SU-DHL-6 (cell line): Measurements from ENCODE around the gene PITPNC1.

Experiments
- H2AFZ ChIP-seq: fragments of 200-600 bp; sonication (generic); 2 replicates; pipeline ENCODE4 v1.6.1; 2014; ENCODE audit warnings: low read depth, mild to moderate bottlenecking, moderate library complexity, mixed read lengths, antibody characterized with exemption, low read length; ENCODE audit not compliant: severe bottlenecking
- H3F3A ChIP-seq: fragments of 200-600 bp; shearing (Covaris generic); 2 replicates; pipeline ENCODE4 v1.6.0; 2016; ENCODE audit warnings: antibody characterized with exemption, mild to moderate bottlenecking; ENCODE audit not compliant: insufficient read depth
- H3K27ac ChIP-seq: fragments of 200-600 bp; sonication (generic); 2 replicates; pipeline ENCODE4 v1.5.1; 2016; ENCODE audit warnings: low read depth, mild to moderate bottlenecking, low read length, moderate library complexity, mixed read lengths
- H3K27me3 ChIP-seq: fragments of 200-600 bp; sonication (generic), shearing (Covaris generic); 2 replicates; pipeline ENCODE4 v1.6.0; 2014; ENCODE audit warnings: mild to moderate bottlenecking, low read length
- H3K36me3 ChIP-seq: fragments of 200-600 bp; sonication (generic); 2 replicates; pipeline ENCODE4 v1.6.1; 2014; ENCODE audit warnings: mild to moderate bottlenecking, low read length, mixed read lengths
- H3K4me2 ChIP-seq: fragments of 300-600, 200-600 bp; shearing (Covaris generic), sonication (generic); 2 replicates; pipeline ENCODE4 v1.6.0; 2014; ENCODE audit warnings: low read length, low read depth, mild to moderate bottlenecking; ENCODE audit not compliant: poor library complexity, severe bottlenecking
- H3K4me3 ChIP-seq: fragments of 200-600 bp; sonication (generic); 2 replicates; pipeline ENCODE4 v1.5.1; 2014; ENCODE audit warnings: antibody characterized with exemption, low read length, mild to moderate bottlenecking, mixed read lengths; ENCODE audit not compliant: insufficient read depth, poor library complexity, severe bottlenecking
- H3K79me2 ChIP-seq: fragments of 200-600 bp; sonication (generic); 2 replicates; pipeline ENCODE4 v1.6.1; 2014; ENCODE audit warnings: mild to moderate bottlenecking, low read length, moderate library complexity; ENCODE audit not compliant: insufficient read depth
- H3K9ac ChIP-seq: fragments of 200-600 bp; sonication (generic); 2 replicates; pipeline ENCODE4 v1.7.0; 2014; ENCODE audit warnings: mild to moderate bottlenecking, low read length
- H3K9me2 ChIP-seq: fragments of 200-600 bp; sonication (generic); replicated peaks from 2 replicates; pipeline ENCODE4 v1.6.1; 2014; ENCODE audit warnings: low read length; ENCODE audit not compliant: insufficient read depth
- H3K9me3 ChIP-seq: fragments of 200-600 bp; sonication (generic); 2 replicates; pipeline ENCODE4 v1.6.1; 2014; ENCODE audit warnings: low read length, mixed read lengths; ENCODE audit not compliant: insufficient read depth
- H4K20me1 ChIP-seq: fragments of 200-600 bp; sonication (generic); 2 replicates; pipeline ENCODE4 v1.6.1; 2014; ENCODE audit warnings: low read depth, mild to moderate bottlenecking, antibody characterized with exemption, low read length, moderate library complexity, mixed read lengths
- EZH2phosphoT487 ChIP-seq: fragments of 200-600 bp; sonication (generic), shearing (Covaris generic); conservative IDR thresholded peaks from 2 replicates; pipeline ENCODE4 v1.6.1; 2018; ENCODE audit warnings: mild to moderate bottlenecking, antibody characterized with exemption, low read length, moderate library complexity, mixed read lengths
- TF ChIP-seq, protein P1 (sequence below): fragments of 200-600 bp; sonication (generic); IDR thresholded peaks from one replicate; pipeline ENCODE4 v1.5.1; 2017; ENCODE audit warnings: antibody characterized with exemption, mild to moderate bottlenecking, low read length, moderate library complexity; ENCODE audit not compliant: insufficient read depth, poor library complexity, severe bottlenecking

The PITPNC1 gene

GRCh38 chr17:67372751-67373150 lies 4.3 kb upstream of the PITPNC1 start:
- Histone ChIP-seq H3K4me2 (no peak overlapping the region), H3K9me2 (no peaks in the 10 kb centered on the region), H3K27ac (no peak overlapping the region), H3K4me3 (no peak overlapping the region), H3K27me3 (no peaks in the 10 kb centered on the region), H3K36me3 (no peaks in the 10 kb centered on the region), H3K9ac (no peak overlapping the region), H3F3A (peaks cover 5% of the 10 kb centered on the region; the same call in 1 of the 2 replicates), H4K20me1 (no peaks in the 10 kb centered on the region), H3K79me2 (no peaks in the 10 kb centered on the region), H3K9me3 (no peaks in the 10 kb centered on the region), H2AFZ (no peak overlapping the region)
- TF ChIP-seq, protein P1, sequence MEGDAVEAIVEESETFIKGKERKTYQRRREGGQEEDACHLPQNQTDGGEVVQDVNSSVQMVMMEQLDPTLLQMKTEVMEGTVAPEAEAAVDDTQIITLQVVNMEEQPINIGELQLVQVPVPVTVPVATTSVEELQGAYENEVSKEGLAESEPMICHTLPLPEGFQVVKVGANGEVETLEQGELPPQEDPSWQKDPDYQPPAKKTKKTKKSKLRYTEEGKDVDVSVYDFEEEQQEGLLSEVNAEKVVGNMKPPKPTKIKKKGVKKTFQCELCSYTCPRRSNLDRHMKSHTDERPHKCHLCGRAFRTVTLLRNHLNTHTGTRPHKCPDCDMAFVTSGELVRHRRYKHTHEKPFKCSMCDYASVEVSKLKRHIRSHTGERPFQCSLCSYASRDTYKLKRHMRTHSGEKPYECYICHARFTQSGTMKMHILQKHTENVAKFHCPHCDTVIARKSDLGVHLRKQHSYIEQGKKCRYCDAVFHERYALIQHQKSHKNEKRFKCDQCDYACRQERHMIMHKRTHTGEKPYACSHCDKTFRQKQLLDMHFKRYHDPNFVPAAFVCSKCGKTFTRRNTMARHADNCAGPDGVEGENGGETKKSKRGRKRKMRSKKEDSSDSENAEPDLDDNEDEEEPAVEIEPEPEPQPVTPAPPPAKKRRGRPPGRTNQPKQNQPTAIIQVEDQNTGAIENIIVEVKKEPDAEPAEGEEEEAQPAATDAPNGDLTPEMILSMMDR, result no peak
- TF ChIP-seq EZH2phosphoT487, result no peak

GRCh38 chr17:67374329-67375053 lies 2.6 kb upstream of the PITPNC1 start:
- Histone ChIP-seq H3K9ac (no peak overlapping the region), H3K9me3 (no peaks in the 10 kb centered on the region), H3K4me3 (no peak overlapping the region), H3K4me2 (no peak overlapping the region), H3K79me2 (no peaks in the 10 kb centered on the region), H3K27me3 (no peaks in the 10 kb centered on the region), H2AFZ (no peak overlapping the region), H4K20me1 (no peaks in the 10 kb centered on the region), H3F3A (peaks cover 5% of the 10 kb centered on the region; the same call in 1 of the 2 replicates), H3K36me3 (no peaks in the 10 kb centered on the region), H3K9me2 (no peaks in the 10 kb centered on the region), H3K27ac (no peak overlapping the region)
- TF ChIP-seq, protein P1, result peak; percentile 78
- TF ChIP-seq EZH2phosphoT487, result no peak

GRCh38 chr17:67375054-67375427 lies 2.0 kb upstream of the PITPNC1 start:
- Histone ChIP-seq H3K36me3 (no peaks in the 10 kb centered on the region), H3F3A (peaks cover 5% of the 10 kb centered on the region; the same call in 1 of the 2 replicates), H3K27ac (no peak overlapping the region), H3K4me2 (no peak overlapping the region), H3K9ac (no peak overlapping the region), H2AFZ (no peak overlapping the region), H3K79me2 (no peaks in the 10 kb centered on the region), H3K9me2 (no peaks in the 10 kb centered on the region), H4K20me1 (no peaks in the 10 kb centered on the region), H3K27me3 (no peaks in the 10 kb centered on the region), H3K9me3 (no peaks in the 10 kb centered on the region), H3K4me3 (no peak overlapping the region)
- no peak for TF ChIP-seq EZH2phosphoT487
- TF ChIP-seq, protein P1, result no peak
